Neural cell (in vitro differentiated cells): ENCODE results near the gene NME4.

Source experiments
- CTCF ChIP-seq: fragments of 450-650 bp; IDR thresholded peaks from 2 replicates; pipeline ENCODE4 v1.5.1; 2014; ENCODE audit warnings: antibody characterized with exemption, mild to moderate bottlenecking, moderate library complexity; ENCODE audit not compliant: poor library complexity, severe bottlenecking
- EP300 ChIP-seq: fragments of 450-650 bp; conservative IDR thresholded peaks from 2 replicates; pipeline ENCODE4 v1.6.1; 2014; ENCODE audit warnings: antibody characterized with exemption, mild to moderate bottlenecking, moderate library complexity; ENCODE audit not compliant: poor library complexity, severe bottlenecking
- EZH2 ChIP-seq: fragments of 200-600, 300-800 bp; shearing (Covaris generic), sonication (generic); IDR thresholded peaks from 2 replicates; pipeline ENCODE4 v1.6.1; 2014; ENCODE audit warnings: antibody characterized with exemption, low read length, borderline replicate concordance, mild to moderate bottlenecking; ENCODE audit not compliant: insufficient read depth, poor library complexity, severe bottlenecking
- MXI1 ChIP-seq: fragments of 450-650 bp; conservative IDR thresholded peaks from 2 replicates; pipeline ENCODE4 v1.6.1; 2014; ENCODE audit warnings: antibody characterized with exemption, mild to moderate bottlenecking; ENCODE audit not compliant: poor library complexity, severe bottlenecking
- POLR2AphosphoS5 ChIP-seq: IDR thresholded peaks from 2 replicates; pipeline ENCODE4 v1.6.1; 2012
- RAD21 ChIP-seq: fragments of 450-650 bp; conservative IDR thresholded peaks from 2 replicates; pipeline ENCODE4 v1.6.1; 2014; ENCODE audit warnings: antibody characterized with exemption, mild to moderate bottlenecking, moderate library complexity
- REST ChIP-seq: IDR thresholded peaks from 2 replicates; pipeline ENCODE4 v1.6.1; 2012; ENCODE audit warnings: borderline replicate concordance
- SMC3 ChIP-seq: fragments of 450-650 bp; conservative IDR thresholded peaks from 2 replicates; pipeline ENCODE4 v1.6.1; 2014; ENCODE audit warnings: antibody characterized with exemption, mild to moderate bottlenecking, moderate library complexity; ENCODE audit not compliant: poor library complexity
- TAF1 ChIP-seq: IDR thresholded peaks from 2 replicates; pipeline ENCODE4 v1.6.1; 2012; ENCODE audit warnings: low read depth

- TF ChIP-seq TAF1 (no peak), REST (no peak), CTCF (no peak), EZH2 (no peak), MXI1 (no peak), POLR2AphosphoS5 (no peak), RAD21 (no peak), SMC3 (no peak), EP300 (no peak)
Observed at GRCh38 chr16:378821-379182, 18.2 kb upstream of the NME4 start.
